IPS DF 4.7 (cell line): ENCODE data around the gene PSEN1.

Experiments
- DNase-seq: peaks from one replicate; pipeline ENCODE4 v3.0.0-alpha.2; 2013; ENCODE audit warnings: low spot score; ENCODE audit errors: extremely low read depth

Gene PSEN1

DNA sequence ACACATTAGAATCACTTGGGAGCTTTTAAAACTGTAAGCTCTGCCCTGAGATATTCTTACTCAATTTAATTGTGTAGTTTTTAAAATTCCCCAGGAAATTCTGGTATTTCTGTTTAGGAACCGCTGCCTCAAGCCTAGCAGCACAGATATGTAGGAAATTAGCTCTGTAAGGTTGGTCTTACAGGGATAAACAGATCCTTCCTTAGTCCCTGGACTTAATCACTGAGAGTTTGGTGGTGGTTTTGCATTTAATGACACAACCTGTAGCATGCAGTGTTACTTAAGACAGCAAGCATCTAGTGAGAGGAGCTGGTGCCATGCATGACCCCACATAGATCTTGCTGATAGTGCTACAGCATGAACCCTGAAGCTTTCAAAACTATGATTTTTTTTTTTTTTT, 81.1 kb downstream of the PSEN1 start:
- DNase-seq: no peak

DNA sequence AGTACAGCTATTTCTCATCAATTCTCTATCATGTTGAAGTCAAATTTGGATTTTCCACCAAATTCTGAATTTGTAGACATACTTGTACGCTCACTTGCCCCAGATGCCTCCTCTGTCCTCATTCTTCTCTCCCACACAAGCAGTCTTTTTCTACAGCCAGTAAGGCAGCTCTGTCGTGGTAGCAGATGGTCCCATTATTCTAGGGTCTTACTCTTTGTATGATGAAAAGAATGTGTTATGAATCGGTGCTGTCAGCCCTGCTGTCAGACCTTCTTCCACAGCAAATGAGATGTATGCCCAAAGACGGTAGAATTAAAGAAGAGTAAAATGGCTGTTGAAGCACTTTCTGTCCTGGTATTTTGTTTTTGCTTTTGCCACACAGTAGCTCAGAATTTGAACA, 83.8 kb downstream of the PSEN1 start:
- no peak for DNase-seq

DNA sequence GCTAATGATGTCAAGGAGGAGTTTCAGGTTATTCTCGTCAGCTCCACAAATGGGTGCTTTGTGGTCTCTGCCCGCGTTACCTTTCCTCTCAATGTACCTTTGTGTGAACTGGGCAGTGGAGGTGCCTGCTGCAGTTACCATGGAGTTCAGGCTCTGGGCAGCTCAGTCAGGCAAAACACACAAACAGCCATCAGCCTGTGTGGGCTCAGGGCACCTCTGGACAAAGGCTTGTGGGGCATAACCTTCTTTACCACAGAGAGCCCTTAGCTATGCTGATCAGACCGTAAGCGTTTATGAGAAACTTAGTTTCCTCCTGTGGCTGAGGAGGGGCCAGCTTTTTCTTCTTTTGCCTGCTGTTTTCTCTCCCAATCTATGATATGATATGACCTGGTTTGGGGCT, 84.3 kb downstream of the PSEN1 start:
- DNase-seq: no peak

DNA sequence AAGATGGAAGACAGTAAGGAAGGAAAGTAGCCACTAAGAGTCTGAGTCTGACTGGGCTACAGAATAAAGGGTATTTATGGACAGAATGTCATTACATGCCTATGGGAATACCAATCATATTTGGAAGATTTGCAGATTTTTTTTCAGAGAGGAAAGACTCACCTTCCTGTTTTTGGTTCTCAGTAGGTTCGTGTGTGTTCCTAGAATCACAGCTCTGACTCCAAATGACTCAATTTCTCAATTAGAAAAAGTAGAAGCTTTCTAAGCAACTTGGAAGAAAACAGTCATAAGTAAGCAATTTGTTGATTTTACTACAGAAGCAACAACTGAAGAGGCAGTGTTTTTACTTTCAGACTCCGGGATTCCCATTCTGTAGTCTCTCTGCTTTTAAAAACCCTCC, 85.6 kb downstream of the PSEN1 start:
- no peak for DNase-seq

GRCh38 chr14:73223049-73223448, 86.7 kb downstream of the PSEN1 start:
- no peak for DNase-seq

- DNase-seq: no peak
Observed at GRCh38 chr14:73225496-73225895, 89.2 kb downstream of the PSEN1 start.

DNA sequence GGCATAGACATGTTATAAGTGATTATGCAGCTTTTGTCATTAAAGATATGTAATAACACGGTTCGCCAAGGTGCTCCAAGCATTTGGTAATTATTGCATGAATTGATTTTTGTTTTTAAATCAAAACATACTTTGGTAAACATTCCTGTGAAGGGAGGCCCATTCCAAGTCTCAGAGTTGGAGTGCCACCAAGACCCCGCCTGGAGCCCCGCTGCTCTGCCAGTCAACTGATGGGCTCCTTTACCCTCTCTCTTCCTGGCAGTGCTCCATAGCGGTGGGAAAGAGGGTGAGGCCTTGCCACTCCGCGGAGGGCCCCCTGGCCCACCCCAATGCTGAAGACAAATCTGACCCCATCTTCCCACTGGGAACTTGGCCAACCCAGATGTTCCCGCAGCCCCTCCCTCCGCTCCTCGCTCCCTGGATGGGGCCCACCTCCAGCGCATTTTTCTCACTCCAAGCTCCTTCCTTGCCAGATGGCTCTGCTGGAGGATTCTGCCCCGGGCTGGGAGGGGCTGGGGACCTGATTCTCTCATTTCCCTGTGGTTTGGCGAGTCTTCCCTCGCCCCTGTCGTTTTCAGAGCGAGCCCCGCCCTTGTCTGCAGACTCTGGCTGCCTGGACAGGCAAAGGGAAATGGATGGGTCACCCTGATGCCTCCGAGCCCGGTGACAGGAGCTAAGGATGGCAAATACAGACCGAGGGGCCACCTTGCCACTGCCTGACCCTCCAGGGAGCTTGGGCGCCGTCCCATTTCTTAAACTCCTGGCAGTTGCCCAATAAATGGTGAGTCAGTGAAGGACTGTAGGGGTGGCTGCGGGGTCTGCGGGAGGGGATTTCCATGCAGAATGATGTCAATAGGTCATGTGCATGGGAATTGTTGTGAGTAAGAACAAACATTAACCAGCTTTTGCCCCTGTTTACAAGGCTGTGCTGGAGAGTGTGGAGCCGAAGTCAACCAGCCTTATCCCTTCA, 91.8 kb downstream of the PSEN1 start:
- DNase-seq: no peak

GRCh38 chr14:73230051-73230450, 93.7 kb downstream of the PSEN1 start:
- no peak for DNase-seq

GRCh38 chr14:73231981-73232851, 95.9 kb downstream of the PSEN1 start:
- DNase-seq: no peak

DNA sequence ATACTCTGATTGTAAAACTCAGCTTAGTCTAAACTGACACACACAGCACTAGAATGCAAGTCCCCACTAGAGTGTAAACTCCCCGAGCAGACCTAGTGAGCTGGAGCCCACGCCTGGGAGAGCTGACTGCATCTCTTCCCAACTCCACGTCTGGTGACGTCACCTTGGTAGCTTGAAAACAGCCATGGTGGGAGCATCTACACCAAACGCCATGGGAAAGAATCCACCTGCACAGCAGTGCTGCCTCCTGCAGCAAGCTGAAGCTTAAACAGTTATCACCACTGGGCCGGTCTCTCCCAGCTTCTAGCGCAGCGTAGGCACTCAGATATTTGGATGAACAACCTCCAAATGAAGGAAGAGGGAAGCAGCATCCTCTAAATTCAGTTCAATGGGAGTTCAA, 96.7 kb downstream of the PSEN1 start:
- DNase-seq: no peak

DNA sequence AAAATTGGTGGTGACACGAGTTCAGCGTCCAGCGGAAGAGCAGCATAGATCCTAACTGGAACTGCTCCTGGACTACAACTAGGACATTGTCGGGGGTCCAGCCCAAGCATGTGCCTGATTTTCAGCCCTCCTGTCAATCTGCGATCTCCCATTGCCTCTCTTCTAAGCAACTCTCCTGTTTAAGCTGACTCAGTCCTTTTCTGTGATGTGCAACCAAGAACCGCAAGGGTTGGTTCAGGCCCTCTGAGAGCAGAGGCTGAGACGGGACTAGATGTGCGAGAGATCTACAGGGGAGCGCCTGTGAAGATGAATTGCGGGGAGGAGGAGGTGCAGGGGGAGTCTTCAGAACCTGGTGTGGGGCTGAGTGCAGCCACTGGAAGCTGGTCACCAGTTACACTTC, 97.3 kb downstream of the PSEN1 start:
- no peak for DNase-seq

- no peak for DNase-seq
Observed at GRCh38 chr14:73234029-73234428, 97.7 kb downstream of the PSEN1 start.

DNA sequence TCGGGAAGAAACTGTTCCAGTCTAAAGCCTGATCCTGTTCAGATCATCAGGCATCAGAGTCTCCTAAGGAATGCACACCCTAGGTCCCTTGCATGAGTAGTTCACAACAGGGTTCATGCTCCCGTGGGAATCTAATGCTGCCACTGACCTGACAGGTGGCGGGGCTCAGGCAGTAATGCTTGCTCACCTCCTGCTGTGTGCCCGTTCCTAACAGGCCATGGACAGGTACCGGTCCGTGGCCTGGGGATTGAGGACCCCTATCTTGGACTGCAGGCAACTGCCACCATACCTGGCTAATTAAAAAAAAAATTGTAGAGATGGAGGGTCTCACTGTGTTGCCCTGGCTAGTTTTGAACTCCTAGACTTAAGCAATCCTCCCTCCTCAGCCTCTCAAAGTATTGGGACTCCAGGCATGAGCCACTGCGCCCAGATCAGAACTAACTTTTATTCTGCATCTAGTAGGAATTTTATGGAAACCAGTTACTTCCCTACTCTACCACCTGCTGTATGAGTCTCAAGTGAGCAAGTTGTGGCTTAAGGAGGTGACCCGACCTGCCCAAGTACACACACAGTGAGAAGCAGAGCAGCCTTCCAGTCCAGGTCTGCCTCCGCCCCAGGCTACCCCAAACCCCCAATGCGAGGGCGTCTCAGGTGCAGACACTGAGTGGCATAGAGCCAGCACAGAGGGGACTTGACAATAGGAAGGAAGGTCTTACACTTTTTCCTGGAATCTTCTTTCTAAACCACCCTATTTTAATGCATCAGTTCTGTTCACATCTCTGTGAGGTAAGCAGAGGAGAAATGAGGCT, 98.5 kb downstream of the PSEN1 start:
- DNase-seq: no peak

GRCh38 chr14:73235531-73236155, 99.3 kb downstream of the PSEN1 start:
- DNase-seq: no peak

DNA sequence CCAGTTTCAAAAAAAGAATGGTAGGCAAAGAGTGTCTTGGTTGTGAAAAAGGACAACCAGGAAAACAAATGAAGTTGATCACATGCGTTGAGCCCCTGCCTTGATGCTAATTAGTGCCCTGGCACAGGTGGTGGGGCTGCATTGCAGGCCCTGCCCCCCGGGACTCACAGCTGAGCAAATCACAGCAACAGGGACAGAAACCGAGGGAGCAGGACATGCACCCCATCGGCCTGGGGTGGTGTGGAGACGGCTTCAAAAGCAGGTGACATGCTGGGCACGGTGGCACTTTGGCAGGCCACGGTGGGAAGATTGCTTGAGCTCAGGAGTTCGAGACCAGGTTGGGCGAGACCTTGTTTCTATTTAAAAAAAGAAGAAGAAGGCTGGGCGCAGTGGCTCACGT, 99.8 kb downstream of the PSEN1 start:
- DNase-seq: no peak

- no peak for DNase-seq
Observed at GRCh38 chr14:73236752-73237218, 100.5 kb downstream of the PSEN1 start.

DNA sequence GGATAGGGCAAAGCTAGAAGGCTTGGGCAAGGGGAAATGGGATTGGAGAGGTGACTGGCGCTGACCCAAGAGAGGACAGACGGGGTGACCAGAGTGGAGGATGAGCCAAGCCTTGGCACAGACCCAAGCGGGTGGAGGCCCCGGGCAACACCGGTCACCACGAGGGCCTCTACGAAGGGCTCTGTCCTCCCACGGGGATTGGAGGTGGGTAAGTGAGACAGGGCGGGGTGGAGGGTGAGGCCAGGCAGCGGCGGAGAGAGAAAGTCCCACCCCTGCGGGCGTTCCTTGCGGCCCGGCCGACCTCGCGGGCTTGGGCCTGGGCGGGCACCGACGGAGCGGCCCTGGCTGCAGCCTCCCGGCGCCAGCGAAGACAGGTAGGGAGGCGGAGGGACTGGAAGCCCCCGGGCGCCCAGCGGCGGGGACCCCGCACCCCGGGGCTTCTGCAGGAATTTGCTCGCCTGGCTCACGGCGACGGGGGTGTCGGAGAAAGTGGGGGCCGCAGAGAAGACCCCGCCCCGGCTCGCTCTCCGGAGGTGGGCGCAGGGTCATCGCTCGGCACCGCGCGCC, 101.0 kb downstream of the PSEN1 start, which contains the start of gene PAPLN:
PAPLN (plus strand) TSS at position 288 of the 567 bp plus-strand sequence. CDS start 2,273 bp downstream, outside the sequence.
- no peak for DNase-seq

DNA sequence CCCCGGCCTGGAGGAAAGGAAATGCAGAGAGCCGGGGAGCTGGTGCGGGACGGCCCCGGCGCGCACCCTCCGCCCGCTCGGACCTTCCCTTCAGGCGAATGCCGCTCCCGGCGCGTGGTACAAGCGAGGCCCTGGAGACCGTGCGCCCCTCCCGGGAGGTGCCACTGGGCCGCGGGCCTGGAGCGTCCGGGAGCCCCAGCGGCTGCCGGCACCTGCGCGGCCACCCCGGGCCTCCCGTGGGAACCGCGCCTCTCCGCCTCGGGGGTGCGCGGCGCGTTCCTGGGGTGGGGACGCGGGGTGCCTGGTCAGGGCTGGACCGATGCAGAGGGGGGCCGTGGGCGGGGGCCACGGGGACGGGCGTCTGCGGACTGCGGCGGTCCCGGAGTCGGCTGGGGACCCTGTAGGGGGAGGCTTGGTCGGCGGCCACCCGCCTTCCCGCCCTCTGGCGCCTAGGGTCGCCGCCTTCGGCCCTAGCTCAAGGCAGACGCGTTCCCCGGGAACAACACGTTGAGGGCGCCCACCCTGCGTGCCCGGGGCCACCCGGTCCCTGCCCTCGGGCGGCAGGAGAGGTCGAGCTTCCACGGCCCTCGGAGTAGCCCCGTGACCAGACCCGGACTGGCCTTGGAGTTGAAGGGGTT, 101.6 kb downstream of the PSEN1 start:
- no peak for DNase-seq

DNA sequence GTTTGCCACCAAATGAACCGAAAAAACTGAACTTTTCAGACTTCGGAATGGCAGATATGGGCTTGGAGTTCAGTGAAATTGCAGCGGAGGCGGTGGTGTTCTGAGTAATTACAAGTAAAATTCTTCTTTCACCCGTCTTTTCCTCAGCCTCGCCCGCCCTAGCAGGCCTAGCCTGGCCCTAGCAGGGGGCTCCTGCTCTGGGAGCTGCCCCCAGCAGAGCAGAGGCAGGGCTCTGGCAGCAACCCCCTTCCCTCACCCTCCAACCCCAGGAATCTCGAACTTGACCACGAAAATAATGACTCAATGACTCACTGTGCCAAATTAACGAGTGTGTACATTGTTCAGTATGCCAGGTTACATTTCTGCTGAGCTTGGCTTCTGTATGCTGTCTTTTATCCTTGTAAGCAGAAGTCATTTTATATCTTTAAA, 102.1 kb downstream of the PSEN1 start:
- DNase-seq: no peak

GRCh38 chr14:73238941-73239340, 102.6 kb downstream of the PSEN1 start:
- no peak for DNase-seq
